Measurements from ENCODE around the gene HIGD1A. TPM values are rescaled to one million over a fixed set of nuclear protein-coding genes. Genes with fewer than 3 reads are reported as not detected.
A peak's percentile ranks its signal among the peaks of the same experiment; 100 is the strongest.

The HIGD1A gene
- total RNA-seq, 3 donors from 2014 or later (not counting 1 experiment from before 2014, with no cell fraction given) = 24.5 to 28.5 (median 28.2) TPM

DNA sequence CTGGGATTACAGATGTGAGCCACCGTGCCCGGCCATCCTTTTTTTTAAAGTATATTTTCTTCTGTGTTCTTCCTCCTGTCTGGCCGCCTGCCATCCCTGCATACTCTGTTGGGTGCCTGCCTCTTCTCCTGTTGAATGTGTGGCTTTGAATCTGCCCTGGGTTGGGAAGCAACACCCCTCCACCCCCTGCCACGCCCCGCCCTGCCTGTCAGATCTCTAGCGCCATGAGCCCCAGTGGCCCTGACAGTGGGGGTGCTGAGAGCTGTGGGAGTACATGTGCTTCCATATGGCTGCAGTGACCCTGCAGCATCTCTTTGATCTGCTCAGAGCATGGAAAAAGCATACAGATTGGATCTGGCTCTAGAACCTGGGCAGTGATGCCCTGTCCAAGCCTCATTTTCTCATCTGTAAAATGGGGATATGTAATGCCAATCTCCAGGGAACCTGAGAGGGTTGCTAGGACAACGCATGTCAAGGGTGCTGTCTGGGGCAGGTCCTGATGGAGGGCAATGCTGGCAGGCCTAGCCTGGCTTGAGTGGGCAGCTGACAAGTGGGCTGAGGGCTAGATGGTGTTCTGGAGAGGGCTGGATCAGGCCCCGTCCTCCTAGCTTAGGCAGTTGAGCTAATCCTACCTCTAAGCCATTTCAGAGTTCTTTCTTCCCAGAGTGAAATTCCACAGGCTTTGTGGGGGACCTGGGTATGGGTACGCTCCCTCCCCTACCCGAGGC lies 55.1 kb downstream of the HIGD1A start:
- H3K4me1 Mint-ChIP-seq = no peaks in the 10 kb centered on the region
- Histone ChIP-seq H3K4me3 (ENCODE audit: low read length) (no peak overlapping the region), H3K36me3 (ENCODE audit: control insufficient read depth, insufficient read depth, low read length) (no peaks in the 10 kb centered on the region), H3K9me3 (ENCODE audit: control insufficient read depth, insufficient read depth, low read length) (no peaks in the 10 kb centered on the region), H3K27ac (ENCODE audit: low read length) (no peak overlapping the region), H3K27me3 (ENCODE audit: control insufficient read depth, insufficient read depth, low read length) (no peaks in the 10 kb centered on the region), H3K4me1 (ENCODE audit: control insufficient read depth, insufficient read depth, low read length) (peaks cover 6% of the 10 kb centered on the region)
- H3K9me3 Mint-ChIP-seq = no peaks in the 10 kb centered on the region
- H3K27me3 Mint-ChIP-seq (ENCODE audit: low read depth in 2 of 2) = no peaks in the 10 kb centered on the region
- ATAC-seq (no peak), DNase-seq (no peak)
- 94% methylated on average over 10 of the region's 10 CpGs for WGBS (ENCODE audit: insufficient coverage)
- H3K36me3 Mint-ChIP-seq = no peaks in the 10 kb centered on the region
- H3K4me3 Mint-ChIP-seq = no peak overlapping the region
- TF ChIP-seq, protein P1, sequence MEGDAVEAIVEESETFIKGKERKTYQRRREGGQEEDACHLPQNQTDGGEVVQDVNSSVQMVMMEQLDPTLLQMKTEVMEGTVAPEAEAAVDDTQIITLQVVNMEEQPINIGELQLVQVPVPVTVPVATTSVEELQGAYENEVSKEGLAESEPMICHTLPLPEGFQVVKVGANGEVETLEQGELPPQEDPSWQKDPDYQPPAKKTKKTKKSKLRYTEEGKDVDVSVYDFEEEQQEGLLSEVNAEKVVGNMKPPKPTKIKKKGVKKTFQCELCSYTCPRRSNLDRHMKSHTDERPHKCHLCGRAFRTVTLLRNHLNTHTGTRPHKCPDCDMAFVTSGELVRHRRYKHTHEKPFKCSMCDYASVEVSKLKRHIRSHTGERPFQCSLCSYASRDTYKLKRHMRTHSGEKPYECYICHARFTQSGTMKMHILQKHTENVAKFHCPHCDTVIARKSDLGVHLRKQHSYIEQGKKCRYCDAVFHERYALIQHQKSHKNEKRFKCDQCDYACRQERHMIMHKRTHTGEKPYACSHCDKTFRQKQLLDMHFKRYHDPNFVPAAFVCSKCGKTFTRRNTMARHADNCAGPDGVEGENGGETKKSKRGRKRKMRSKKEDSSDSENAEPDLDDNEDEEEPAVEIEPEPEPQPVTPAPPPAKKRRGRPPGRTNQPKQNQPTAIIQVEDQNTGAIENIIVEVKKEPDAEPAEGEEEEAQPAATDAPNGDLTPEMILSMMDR (IDR thresholded peaks at IDR 0.05) = no peak
- no peak overlapping the region for H3K27ac Mint-ChIP-seq
- intact Hi-C loops (cut with micrococcal nuclease) = no loop called here

DNA sequence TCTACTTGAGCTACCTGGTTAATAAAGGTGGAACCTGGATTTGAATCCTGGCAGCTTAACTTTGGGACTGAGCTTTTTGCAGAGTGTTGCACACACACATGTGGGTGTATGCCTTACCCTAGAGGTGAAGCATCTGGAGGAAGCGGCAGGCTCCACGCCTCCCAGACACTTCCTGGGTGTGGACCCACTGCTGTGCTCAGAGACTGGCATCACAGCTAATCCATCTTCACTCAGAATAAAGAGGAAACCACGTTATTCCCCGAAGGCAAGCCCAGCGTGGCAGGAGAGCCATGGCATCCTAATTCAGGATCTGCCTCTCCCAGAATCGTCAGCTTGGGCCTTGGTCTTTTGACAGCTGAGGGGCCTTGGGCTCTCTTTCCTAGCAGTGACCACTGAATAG lies 56.7 kb downstream of the HIGD1A start:
- DNase-seq (peak in 1 of 2 donors; percentile 51), ATAC-seq (peak in 1 of 3 donors; percentile 29)
- no peaks in the 10 kb centered on the region for H3K36me3 ChIP-seq (ENCODE audit: control insufficient read depth, insufficient read depth, low read length)
- H3K4me1 ChIP-seq (ENCODE audit: control insufficient read depth, insufficient read depth, low read length) = peaks cover 6% of the 10 kb centered on the region
- H3K4me3 ChIP-seq (ENCODE audit: low read length) = no peak overlapping the region
- TF ChIP-seq, protein P1 (IDR thresholded peaks at IDR 0.05) = no peak
- intact Hi-C loops (cut with micrococcal nuclease) = no loop called here
- H3K27me3 ChIP-seq (ENCODE audit: control insufficient read depth, insufficient read depth, low read length) = no peaks in the 10 kb centered on the region
- 48% methylated on average over 6 of the region's 6 CpGs for WGBS (ENCODE audit: insufficient coverage)
- no peaks in the 10 kb centered on the region for H3K9me3 ChIP-seq (ENCODE audit: control insufficient read depth, insufficient read depth, low read length)
- H3K4me3 Mint-ChIP-seq = no peak overlapping the region
- H3K4me1 Mint-ChIP-seq = no peaks in the 10 kb centered on the region
- H3K36me3 Mint-ChIP-seq = no peaks in the 10 kb centered on the region
- no peaks in the 10 kb centered on the region for H3K27me3 Mint-ChIP-seq (ENCODE audit: low read depth in 2 of 2)
- H3K27ac ChIP-seq (ENCODE audit: low read length) = no peak overlapping the region
- H3K9me3 Mint-ChIP-seq = no peaks in the 10 kb centered on the region
- no peak overlapping the region for H3K27ac Mint-ChIP-seq

DNA sequence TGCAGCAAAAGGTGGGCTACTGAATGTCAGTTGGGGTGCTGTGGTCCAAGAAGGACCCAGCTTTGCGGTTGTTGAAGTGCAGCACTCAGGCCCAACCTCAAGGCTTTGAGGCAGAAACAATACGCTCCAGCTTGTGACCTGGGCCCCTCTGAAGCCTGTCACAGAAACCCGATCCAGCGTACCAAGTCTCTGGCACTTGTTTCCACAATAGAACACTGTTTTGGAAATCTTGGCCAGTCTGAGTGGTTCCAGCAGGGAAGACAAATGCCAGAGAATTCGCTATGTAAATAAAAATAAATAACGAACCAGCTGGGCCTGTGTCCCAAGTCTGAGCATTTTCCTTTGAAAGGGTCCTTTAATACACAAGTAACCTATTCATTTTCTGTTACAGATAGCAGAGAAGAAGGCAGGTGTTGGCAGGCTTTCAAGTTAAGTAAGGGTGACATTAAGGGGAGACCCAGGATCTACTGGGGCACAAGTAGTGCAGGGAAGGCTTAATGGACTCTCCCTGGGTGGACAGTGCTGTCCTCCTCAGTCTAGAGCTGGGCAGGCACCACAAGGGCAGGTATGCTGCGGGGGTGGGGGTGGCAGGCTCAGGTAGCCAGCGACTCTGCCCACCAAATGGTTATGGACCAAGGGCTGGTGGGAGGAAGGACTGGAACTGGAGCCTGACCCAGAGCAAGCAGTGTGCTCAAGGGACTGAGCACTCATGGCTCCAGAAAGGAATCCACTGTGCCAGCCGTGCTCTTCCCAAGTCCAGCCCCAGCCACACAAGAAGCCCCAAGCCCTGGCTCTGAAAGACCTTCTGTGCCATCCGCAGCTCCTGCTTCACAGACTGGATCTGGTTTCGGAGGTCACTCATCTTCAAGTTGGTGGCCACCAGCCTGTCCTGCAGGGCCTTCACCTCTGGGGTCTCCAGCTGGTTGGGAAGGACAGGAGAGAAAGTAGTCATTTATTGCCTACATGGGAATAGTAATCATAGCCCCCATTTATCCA lies 57.5 kb downstream of the HIGD1A start:
- H3K9me3 Mint-ChIP-seq = no peaks in the 10 kb centered on the region
- 95% methylated on average over 11 of the region's 11 CpGs for WGBS (ENCODE audit: insufficient coverage)
- Histone ChIP-seq H3K27ac (ENCODE audit: low read length) (no peak overlapping the region), H3K4me3 (ENCODE audit: low read length) (no peak overlapping the region), H3K36me3 (ENCODE audit: control insufficient read depth, insufficient read depth, low read length) (no peaks in the 10 kb centered on the region), H3K9me3 (ENCODE audit: control insufficient read depth, insufficient read depth, low read length) (no peaks in the 10 kb centered on the region), H3K4me1 (ENCODE audit: control insufficient read depth, insufficient read depth, low read length) (peaks cover 6% of the 10 kb centered on the region), H3K27me3 (ENCODE audit: control insufficient read depth, insufficient read depth, low read length) (no peaks in the 10 kb centered on the region)
- H3K27me3 Mint-ChIP-seq (ENCODE audit: low read depth in 2 of 2) = no peaks in the 10 kb centered on the region
- DNase-seq (no peak), ATAC-seq (no peak)
- no peaks in the 10 kb centered on the region for H3K4me1 Mint-ChIP-seq
- H3K4me3 Mint-ChIP-seq = no peak overlapping the region
- TF ChIP-seq, protein P1 (IDR thresholded peaks at IDR 0.05) = no peak
- intact Hi-C loops (cut with micrococcal nuclease) = no loop called here
- no peak overlapping the region for H3K27ac Mint-ChIP-seq
- H3K36me3 Mint-ChIP-seq = no peaks in the 10 kb centered on the region
